SKM-1 (cell line): ENCODE results near the gene DOCK4.
"Not testable (repeated sequence)": the region's sequence is repeated elsewhere in the genome, so short reads cannot be mapped to it uniquely, and the experiment has no call there.

Source experiments
- DNase-seq: peaks from one replicate; lab custom pipeline; 2025; ENCODE audit not compliant: unreplicated experiment; lab: John Stamatoyannopoulos, UW

DOCK4 gene

GRCh38 chr7:112137141-112138101 lies 68.8 kb downstream of the DOCK4 start:
- DNase-seq: no peak

GRCh38 chr7:112136271-112137008 lies 69.8 kb downstream of the DOCK4 start:
- no peak for DNase-seq

- DNase-seq: no peak
Observed at GRCh38 chr7:112135815-112136214, 70.4 kb downstream of the DOCK4 start.

GRCh38 chr7:112134039-112134438 lies 72.2 kb downstream of the DOCK4 start:
- no peak for DNase-seq

- no peak for DNase-seq
Observed at GRCh38 chr7:112133328-112133727, 72.9 kb downstream of the DOCK4 start.

- DNase-seq: no peak
Observed at GRCh38 chr7:112132051-112132694, 74.0 kb downstream of the DOCK4 start.

GRCh38 chr7:112130729-112131410 lies 75.3 kb downstream of the DOCK4 start:
- DNase-seq: no peak

GRCh38 chr7:112129655-112130323 lies 76.4 kb downstream of the DOCK4 start:
- DNase-seq: no peak

- not testable (repeated sequence) for DNase-seq
Observed at GRCh38 chr7:112128461-112129425, 77.5 kb downstream of the DOCK4 start.

GRCh38 chr7:112128041-112128440 lies 78.2 kb downstream of the DOCK4 start:
- DNase-seq: not testable (repeated sequence)

- DNase-seq: no peak
Observed at GRCh38 chr7:112125250-112125649, 80.9 kb downstream of the DOCK4 start.

- DNase-seq: no peak
Observed at GRCh38 chr7:112124061-112124766, 82.0 kb downstream of the DOCK4 start.

- no peak for DNase-seq
Observed at GRCh38 chr7:112122798-112123197, 83.4 kb downstream of the DOCK4 start.

- no peak for DNase-seq
Observed at GRCh38 chr7:112122144-112122543, 84.1 kb downstream of the DOCK4 start.

- DNase-seq: no peak
Observed at GRCh38 chr7:112121318-112121717, 84.9 kb downstream of the DOCK4 start.

GRCh38 chr7:112120696-112121217 lies 85.4 kb downstream of the DOCK4 start:
- DNase-seq: no peak

- no peak for DNase-seq
Observed at GRCh38 chr7:112118581-112119566, 87.3 kb downstream of the DOCK4 start.
